Tibial nerve (tissue), 4 donors: ENCODE measurements around the gene OSBPL9.

Experiments used
- CTCF ChIP-seq, 5 experiments: fragments of 200-600 bp in 3 of 5; fragments of 450-650 bp in 2 of 5; sonication (generic) in 3 of 5; IDR thresholded peaks; one replicate each; pipeline ENCODE4 v1.5.1; 2016 to 2019; ENCODE audit warnings: antibody characterized with exemption in 5 of 5, mild to moderate bottlenecking in 3 of 5, moderate library complexity in 2 of 5
- EP300 ChIP-seq, 2 donors: sonication (generic); formaldehyde crosslinking; IDR thresholded peaks; one replicate each; pipeline ENCODE4 v1.6.1; 2017; ENCODE audit warnings: antibody characterized with exemption in 2 of 2, mild to moderate bottlenecking in 1 of 2

DNA sequence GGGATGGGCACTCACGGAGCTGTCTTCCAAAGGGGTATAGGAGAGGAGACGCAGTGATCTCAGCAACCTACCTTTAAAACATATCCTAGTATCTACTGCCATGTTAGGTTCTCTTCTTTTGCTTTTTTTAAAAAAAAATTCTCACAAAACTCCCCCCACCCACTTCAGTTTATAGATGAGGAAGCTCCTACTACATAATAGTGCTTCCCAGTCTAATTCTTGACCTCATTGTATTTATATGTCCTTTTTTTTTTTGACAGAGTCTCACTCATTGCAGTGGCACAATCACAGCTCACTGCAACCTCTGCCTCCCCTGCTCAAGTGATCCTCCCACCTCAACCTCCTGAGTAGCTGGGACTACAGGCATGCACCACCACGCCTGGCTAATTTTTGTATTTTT, 99.9 kb downstream of the OSBPL9 start:
- TF ChIP-seq CTCF (IDR thresholded peaks at IDR 0.05) (no peak), EP300 (IDR thresholded peaks at IDR 0.05) (no peak)
